Activated naive CD8-positive, alpha-beta T cell treated with anti-CD3 and anti-CD28 coated beads for 36 hours (primary cell): Measurements from ENCODE around the gene PCCA. TPM values are rescaled to one million over a fixed set of nuclear protein-coding genes. Genes with fewer than 3 reads are reported as not detected.

Experiments used
- DNase-seq: peaks from one replicate; pipeline ENCODE4 v3.0.0; 2021
- H3K27ac Mint-ChIP-seq: one replicate; pipeline ENCODE4 v1.8.0; 2022; ENCODE audit warnings: mild to moderate bottlenecking, moderate library complexity, mixed read lengths
- H3K27me3 Mint-ChIP-seq: one replicate; pipeline ENCODE4 v1.8.0; 2022; ENCODE audit warnings: mild to moderate bottlenecking, mixed read lengths
- H3K36me3 Mint-ChIP-seq: one replicate; pipeline ENCODE4 v1.8.0; 2021; ENCODE audit warnings: mild to moderate bottlenecking, mixed read lengths
- H3K4me1 Mint-ChIP-seq: one replicate; pipeline ENCODE4 v1.8.0; 2021; ENCODE audit warnings: mixed read lengths
- H3K4me3 Mint-ChIP-seq: one replicate; pipeline ENCODE4 v1.8.0; 2022; ENCODE audit warnings: mild to moderate bottlenecking, moderate library complexity, mixed read lengths
- H3K9me3 Mint-ChIP-seq: one replicate; pipeline ENCODE4 v1.8.0; 2022; ENCODE audit warnings: mixed read lengths
- total RNA-seq, 2 experiments: library from RNA; stranded (reverse); gene quantifications; one replicate each; pipeline ENCODE4 v1.2.3, GENCODE V29; 2021

Gene PCCA
- total RNA-seq, 2 experiments from 2014 or later = 6.9 to 8.3 TPM

DNA sequence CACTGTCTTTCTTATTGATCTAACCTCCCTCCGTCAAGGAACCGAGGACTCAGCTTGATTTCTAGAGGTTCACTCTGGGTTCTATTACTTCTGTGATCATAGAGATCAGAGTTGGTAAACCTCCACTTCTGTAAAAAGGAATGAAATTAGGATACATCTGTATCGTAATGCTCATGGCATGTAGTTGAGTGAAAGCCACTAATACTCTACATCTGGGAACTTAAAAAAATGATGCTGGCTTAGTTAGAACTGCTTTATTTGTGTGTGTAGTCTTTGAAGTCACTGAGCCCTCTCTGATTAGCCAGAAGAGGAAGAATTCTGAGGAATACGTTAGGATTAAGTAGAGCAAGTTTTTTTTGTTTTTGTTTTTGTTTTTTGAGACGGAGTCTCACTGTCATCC lies 358.9 kb downstream of the PCCA start:
- no peaks in the 10 kb centered on the region for H3K9me3 Mint-ChIP-seq
- no peak overlapping the region for H3K27ac Mint-ChIP-seq
- H3K27me3 Mint-ChIP-seq = no peaks in the 10 kb centered on the region

DNA sequence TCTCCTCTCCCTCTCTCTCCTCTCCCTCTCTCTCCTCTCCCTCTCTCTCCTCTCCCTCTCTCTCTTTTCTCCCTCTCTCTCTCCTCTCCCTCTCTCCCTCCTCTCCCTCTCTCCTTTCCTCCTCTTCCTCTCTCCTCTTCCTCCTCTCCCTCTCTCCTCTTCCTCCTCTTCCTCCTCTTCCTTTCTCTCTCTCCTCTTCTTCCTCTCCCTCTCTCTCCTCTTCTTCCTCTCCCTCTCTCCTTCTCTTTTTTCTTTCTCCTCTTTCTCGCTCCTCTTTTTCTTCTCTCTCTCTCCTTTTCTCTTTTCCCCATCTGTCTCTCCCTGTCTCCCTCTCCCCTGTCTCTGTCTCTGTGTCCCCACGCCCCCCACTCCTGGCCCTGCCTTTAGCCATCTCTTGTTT lies 363.0 kb downstream of the PCCA start:
- Mint-ChIP-seq H3K27ac (no peak overlapping the region), H3K4me3 (no peak overlapping the region), H3K4me1 (peaks cover 4% of the 10 kb centered on the region), H3K36me3 (peaks cover 6% of the 10 kb centered on the region), H3K9me3 (no peaks in the 10 kb centered on the region), H3K27me3 (no peaks in the 10 kb centered on the region)
- no peak for DNase-seq

More for the DNA sequence above, 358.9 kb downstream of the PCCA start:
- DNase-seq = no peak
- H3K4me1 Mint-ChIP-seq = no peaks in the 10 kb centered on the region
- no peak overlapping the region for H3K4me3 Mint-ChIP-seq
- peaks cover 10% of the 10 kb centered on the region for H3K36me3 Mint-ChIP-seq

DNA sequence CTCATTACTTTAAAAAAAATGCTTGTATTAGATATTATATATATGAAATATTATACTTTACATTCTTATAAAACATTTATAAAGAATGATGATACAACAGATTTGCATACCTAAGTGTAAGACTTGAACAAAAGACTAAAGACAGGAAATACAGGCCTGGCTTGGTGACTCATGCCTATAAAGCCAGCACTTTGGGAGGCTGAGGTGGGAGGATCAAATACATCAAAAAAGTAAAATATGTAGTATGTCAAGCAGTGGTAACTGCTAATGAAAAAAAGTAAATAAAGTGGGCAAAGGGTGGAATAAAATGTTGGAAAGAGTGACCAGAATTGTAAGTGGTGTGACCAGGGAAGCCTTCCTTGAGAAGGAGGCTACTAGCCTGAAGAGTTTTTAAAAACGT lies 366.0 kb downstream of the PCCA start:
- no peak for DNase-seq
- peaks cover 10% of the 10 kb centered on the region for H3K36me3 Mint-ChIP-seq
- H3K27me3 Mint-ChIP-seq = no peaks in the 10 kb centered on the region
- H3K4me3 Mint-ChIP-seq = no peak overlapping the region
- no peaks in the 10 kb centered on the region for H3K9me3 Mint-ChIP-seq
- peaks cover 4% of the 10 kb centered on the region for H3K4me1 Mint-ChIP-seq
- no peak overlapping the region for H3K27ac Mint-ChIP-seq

DNA sequence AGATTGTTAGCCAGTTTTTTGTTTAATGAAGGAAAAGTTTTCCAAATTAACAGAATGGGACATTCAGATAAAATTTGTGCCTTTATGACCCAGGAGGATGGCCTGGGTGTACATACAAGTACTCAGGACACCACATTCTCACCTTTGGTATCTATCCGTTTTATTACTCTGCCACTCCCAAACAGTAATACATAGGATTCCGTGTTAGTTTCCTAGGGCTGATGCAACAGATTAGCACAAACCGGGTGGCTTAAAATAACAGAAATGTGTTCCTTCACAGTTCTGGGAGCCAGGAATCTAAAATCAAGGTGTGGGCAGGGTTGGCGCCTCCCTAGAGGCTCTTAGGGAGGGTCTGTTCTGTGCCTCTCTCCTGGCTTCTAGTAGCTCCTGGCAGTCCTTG lies 369.8 kb downstream of the PCCA start:
- no peak overlapping the region for H3K4me3 Mint-ChIP-seq
- H3K36me3 Mint-ChIP-seq = peaks cover 12% of the 10 kb centered on the region
- no peaks in the 10 kb centered on the region for H3K27me3 Mint-ChIP-seq
- no peak overlapping the region for H3K27ac Mint-ChIP-seq
- H3K9me3 Mint-ChIP-seq = no peaks in the 10 kb centered on the region
- H3K4me1 Mint-ChIP-seq = peaks cover 4% of the 10 kb centered on the region
- no peak for DNase-seq

DNA sequence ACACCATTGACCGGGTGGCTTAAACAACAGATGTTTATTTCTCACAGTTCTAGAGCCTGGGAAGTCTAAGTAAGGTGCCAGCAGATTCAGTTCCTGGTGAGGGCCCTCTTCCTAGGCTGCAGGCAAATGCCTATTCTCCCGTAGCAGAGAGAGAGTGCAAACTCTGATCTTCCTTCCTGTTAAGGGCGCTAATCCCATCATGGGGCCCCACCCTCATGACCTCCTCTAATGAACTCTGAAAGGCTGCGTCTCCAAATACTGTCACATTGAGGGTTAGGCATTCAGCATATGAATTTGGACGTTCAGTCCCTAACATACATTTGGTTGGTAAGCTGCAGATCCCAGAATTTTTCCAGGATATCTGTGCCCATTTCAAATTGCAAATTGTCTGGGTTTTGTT lies 370.9 kb downstream of the PCCA start:
- H3K4me1 Mint-ChIP-seq = peaks cover 4% of the 10 kb centered on the region
- DNase-seq = no peak
- no peaks in the 10 kb centered on the region for H3K27me3 Mint-ChIP-seq
- peaks cover 12% of the 10 kb centered on the region for H3K36me3 Mint-ChIP-seq
- no peaks in the 10 kb centered on the region for H3K9me3 Mint-ChIP-seq
- no peak overlapping the region for H3K27ac Mint-ChIP-seq
- H3K4me3 Mint-ChIP-seq = no peak overlapping the region

DNA sequence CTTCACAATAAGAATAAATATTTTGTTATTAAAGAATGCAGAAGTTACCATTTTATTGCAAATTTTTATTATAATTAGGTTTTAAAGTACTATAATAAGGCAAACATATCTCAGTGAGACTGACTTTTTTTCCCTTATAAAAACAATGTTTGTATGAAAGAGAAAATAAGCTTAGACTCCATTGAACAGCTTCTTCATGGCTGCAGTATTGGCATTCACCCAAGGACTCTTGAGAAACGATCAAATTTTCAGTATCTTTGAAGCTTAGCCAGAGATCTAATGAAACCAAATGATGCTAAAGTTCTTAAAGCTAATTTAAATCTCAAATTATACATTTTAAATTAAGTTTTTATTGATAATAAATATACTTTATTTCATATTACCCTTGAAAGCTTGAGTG lies 371.4 kb downstream of the PCCA start:
- Mint-ChIP-seq H3K4me1 (no peaks in the 10 kb centered on the region), H3K9me3 (no peaks in the 10 kb centered on the region), H3K27ac (no peak overlapping the region), H3K36me3 (peaks cover 12% of the 10 kb centered on the region), H3K27me3 (no peaks in the 10 kb centered on the region), H3K4me3 (no peak overlapping the region)
- no peak for DNase-seq

DNA sequence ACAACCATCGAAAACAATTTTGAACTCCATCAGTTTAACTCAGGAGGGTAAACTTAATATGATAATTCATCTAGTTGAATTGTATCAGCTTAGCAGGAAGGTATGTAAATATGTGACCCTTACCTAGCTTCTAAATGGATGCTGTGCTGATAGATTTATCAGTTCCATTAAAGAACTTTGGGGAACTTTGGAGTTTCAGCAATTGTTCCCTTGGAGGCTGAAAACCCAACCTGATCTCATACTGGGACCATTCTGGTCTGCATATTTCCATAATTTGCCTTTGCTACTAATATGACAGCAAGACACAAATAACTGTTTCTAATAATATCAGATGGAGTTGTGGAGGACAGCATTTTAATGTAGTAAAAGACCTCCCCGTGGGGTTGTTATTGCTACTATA lies 371.9 kb downstream of the PCCA start:
- no peak for DNase-seq
- Mint-ChIP-seq H3K27me3 (no peaks in the 10 kb centered on the region), H3K36me3 (peaks cover 12% of the 10 kb centered on the region), H3K27ac (no peak overlapping the region), H3K9me3 (no peaks in the 10 kb centered on the region), H3K4me1 (no peaks in the 10 kb centered on the region), H3K4me3 (no peak overlapping the region)

DNA sequence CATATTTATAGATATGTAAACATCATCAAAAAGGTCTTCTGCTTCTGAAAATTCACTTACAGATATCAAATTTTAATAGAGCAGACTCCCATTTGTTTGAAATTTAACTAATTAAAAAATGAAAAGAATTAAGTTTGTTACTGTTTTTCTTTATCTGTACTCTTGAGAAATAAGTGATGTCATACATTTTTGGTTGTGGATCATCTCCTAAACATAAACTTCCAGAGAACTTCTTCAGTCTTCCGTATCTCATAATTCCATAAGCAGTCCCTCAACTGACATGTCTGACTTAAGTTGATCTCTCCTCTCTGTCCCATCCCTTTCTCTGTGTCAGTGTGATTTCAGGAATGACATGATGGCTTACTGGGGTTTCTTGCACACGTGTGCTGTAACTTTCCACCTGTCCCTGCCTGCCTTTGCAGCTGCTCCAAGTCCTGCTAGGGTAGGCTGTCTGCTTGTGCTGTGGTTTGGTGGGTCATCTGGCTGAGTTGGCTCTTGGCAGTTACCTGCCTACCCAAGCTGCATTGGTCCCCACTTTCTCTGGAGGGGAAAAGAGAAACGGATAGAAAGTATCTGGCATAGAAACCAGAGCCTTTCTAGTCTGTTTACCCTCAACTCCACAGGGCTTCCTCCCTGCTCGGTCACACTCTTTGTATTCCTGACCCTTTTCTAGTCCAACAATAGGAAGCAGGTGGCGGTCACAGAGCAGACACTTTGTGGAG lies 372.6 kb downstream of the PCCA start:
- H3K9me3 Mint-ChIP-seq = no peaks in the 10 kb centered on the region
- H3K36me3 Mint-ChIP-seq = peaks cover 12% of the 10 kb centered on the region
- no peak overlapping the region for H3K27ac Mint-ChIP-seq
- H3K27me3 Mint-ChIP-seq = no peaks in the 10 kb centered on the region
- no peak overlapping the region for H3K4me3 Mint-ChIP-seq
- no peak for DNase-seq
- H3K4me1 Mint-ChIP-seq = no peaks in the 10 kb centered on the region

DNA sequence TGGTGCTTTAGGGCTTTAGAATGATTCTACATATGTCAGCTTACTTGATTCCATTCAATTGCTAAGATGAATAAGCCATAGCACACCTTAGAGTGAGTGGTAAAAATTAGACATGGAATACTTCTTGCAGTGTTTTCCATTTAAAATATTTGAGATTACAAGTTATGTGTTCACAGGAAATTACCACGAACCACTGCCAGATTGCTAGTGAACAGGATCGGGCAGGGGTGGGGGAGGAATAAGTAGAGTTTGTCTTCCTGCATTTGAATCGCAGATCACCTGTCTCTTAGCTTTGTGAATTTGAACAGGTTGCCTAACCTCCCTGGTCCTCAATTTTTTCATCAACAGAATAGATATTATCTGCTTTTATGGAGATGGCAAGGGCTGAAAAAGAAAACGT lies 375.1 kb downstream of the PCCA start:
- DNase-seq = no peak
- no peaks in the 10 kb centered on the region for H3K9me3 Mint-ChIP-seq

DNA sequence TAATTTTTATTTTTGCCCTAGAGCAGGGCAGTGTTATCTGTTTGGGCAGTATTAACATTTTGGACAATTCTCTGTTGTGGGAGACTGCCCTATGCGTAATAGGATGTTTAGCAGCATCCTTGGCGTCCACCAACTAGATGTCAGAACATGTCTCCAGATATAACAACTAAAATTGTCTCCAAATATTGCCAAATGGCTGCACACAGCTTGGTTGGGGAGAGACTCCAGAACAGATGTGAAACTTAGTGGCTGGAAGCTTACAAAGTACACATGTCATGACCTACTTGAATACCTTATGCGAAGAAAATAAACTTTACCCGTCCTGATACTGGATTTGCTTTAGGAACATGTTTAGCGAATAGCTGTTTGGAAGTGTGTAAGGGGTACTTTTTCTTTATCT lies 376.7 kb downstream of the PCCA start:
- H3K36me3 Mint-ChIP-seq = peaks cover 7% of the 10 kb centered on the region
- no peak for DNase-seq
- no peaks in the 10 kb centered on the region for H3K9me3 Mint-ChIP-seq
- H3K27me3 Mint-ChIP-seq = no peaks in the 10 kb centered on the region
- no peaks in the 10 kb centered on the region for H3K4me1 Mint-ChIP-seq
- no peak overlapping the region for H3K4me3 Mint-ChIP-seq
- H3K27ac Mint-ChIP-seq = no peak overlapping the region

More for the DNA sequence above, 375.1 kb downstream of the PCCA start:
- peaks cover 13% of the 10 kb centered on the region for H3K36me3 Mint-ChIP-seq
- no peaks in the 10 kb centered on the region for H3K4me1 Mint-ChIP-seq
- no peak overlapping the region for H3K4me3 Mint-ChIP-seq
- no peaks in the 10 kb centered on the region for H3K27me3 Mint-ChIP-seq
- no peak overlapping the region for H3K27ac Mint-ChIP-seq

DNA sequence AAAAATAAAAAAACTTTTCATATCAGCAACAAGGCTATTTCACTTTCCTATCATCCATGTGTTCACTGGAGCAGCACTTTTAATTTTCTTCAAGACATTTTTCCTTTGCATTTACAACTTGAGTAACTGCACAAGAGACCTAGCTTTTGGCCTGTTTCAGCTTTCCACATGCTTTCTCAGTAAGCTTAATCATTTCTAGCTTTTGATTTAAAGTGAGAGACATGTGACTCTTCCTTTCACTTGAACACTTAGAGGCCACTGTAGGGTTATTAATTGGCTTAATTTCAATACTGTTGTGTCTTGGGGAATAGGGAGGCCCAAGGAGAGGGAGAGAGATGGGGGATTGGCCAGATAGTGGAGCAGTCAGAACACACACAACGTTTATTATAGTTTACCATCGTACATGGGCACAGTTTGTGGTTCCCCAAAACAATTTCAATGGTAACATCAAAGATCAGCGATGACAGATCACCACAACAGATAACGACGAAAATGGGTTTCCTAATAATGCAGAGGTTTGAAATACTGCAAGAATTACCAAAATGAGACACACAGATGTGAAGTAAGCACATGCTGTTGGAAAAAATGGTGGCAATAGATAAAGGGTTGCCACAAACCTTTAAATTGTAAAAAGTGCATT lies 382.1 kb downstream of the PCCA start:
- Mint-ChIP-seq H3K27me3 (no peaks in the 10 kb centered on the region), H3K4me3 (no peak overlapping the region)

DNA sequence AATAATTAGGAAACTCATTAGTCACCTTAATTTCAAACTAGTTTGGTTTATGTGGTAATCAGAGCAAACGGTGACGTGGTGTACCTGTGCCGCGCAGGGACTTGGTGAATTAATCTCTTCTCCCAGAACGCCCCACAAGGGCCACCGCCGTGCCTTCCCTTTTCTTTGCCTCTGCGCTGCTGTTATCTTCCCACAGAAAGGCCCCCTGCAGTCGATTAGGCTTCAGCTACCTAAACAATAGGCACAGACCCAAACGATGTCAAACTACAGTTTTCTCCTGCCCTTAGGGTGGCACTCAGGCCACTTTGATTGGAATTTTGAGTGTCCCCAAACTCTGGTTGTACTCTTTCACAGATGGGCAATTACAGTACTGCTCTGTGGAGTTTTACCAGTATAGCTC lies 384.2 kb downstream of the PCCA start:
- no peaks in the 10 kb centered on the region for H3K36me3 Mint-ChIP-seq
- no peaks in the 10 kb centered on the region for H3K9me3 Mint-ChIP-seq
- DNase-seq = no peak
- no peaks in the 10 kb centered on the region for H3K27me3 Mint-ChIP-seq
- no peak overlapping the region for H3K4me3 Mint-ChIP-seq
- H3K4me1 Mint-ChIP-seq = peaks cover 6% of the 10 kb centered on the region
- no peak overlapping the region for H3K27ac Mint-ChIP-seq

More for the DNA sequence above, 382.1 kb downstream of the PCCA start:
- H3K27ac Mint-ChIP-seq = no peak overlapping the region
- H3K9me3 Mint-ChIP-seq = no peaks in the 10 kb centered on the region
- peaks cover 7% of the 10 kb centered on the region for H3K36me3 Mint-ChIP-seq
- no peak for DNase-seq
- H3K4me1 Mint-ChIP-seq = peaks cover 6% of the 10 kb centered on the region

DNA sequence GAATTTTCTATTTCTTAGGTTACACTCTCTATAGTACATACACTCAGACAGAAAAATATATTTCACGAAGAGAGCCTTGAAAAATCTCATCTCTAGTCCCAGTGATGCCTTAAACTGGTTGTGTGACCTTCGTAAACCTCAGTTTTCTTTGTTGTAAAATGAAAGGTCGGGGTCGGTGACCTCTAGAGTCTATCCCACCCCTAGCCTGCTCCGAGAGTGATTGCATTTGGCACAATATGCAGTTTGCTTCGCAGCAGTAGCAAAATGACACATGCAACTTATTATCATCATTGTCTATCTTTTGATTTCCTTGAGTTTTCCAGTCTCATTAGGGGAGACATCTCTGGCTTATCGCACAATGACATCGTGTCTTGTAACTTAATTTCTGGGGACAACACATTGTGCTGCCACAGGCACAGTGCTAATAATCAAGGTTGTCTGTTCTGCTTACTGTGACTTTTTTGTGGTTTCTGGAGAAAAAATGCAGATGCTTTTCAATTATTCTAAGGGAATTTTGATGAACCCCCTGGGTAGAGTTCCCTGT lies 384.7 kb downstream of the PCCA start:
- Mint-ChIP-seq H3K27ac (no peak overlapping the region), H3K4me3 (no peak overlapping the region), H3K9me3 (no peaks in the 10 kb centered on the region), H3K4me1 (peaks cover 6% of the 10 kb centered on the region), H3K27me3 (no peaks in the 10 kb centered on the region), H3K36me3 (no peaks in the 10 kb centered on the region)
- DNase-seq = no peak

DNA sequence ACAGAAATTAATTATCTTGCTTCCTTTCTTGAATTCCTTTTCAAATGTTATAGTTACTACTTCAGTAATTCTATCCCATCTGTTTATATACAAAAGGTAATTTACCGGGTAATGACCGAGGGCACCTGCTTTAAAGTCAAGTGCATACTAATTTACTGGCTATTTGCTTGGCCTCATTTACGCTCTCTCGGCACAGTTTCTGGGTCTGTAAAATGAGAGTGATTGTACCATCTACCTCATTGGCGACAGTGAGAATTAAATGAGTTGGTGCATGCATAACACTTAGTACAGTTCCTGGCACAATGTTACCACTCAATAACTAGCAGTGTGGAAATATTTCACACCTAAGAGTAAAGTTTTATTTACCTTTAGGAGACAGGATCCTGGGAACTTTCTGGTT lies 388.1 kb downstream of the PCCA start:
- H3K4me3 Mint-ChIP-seq = no peak overlapping the region
- H3K4me1 Mint-ChIP-seq = no peaks in the 10 kb centered on the region
- H3K9me3 Mint-ChIP-seq = no peaks in the 10 kb centered on the region
- DNase-seq = no peak
- H3K36me3 Mint-ChIP-seq = peaks cover under 1% of the 10 kb centered on the region
- H3K27ac Mint-ChIP-seq = no peak overlapping the region
- no peaks in the 10 kb centered on the region for H3K27me3 Mint-ChIP-seq

DNA sequence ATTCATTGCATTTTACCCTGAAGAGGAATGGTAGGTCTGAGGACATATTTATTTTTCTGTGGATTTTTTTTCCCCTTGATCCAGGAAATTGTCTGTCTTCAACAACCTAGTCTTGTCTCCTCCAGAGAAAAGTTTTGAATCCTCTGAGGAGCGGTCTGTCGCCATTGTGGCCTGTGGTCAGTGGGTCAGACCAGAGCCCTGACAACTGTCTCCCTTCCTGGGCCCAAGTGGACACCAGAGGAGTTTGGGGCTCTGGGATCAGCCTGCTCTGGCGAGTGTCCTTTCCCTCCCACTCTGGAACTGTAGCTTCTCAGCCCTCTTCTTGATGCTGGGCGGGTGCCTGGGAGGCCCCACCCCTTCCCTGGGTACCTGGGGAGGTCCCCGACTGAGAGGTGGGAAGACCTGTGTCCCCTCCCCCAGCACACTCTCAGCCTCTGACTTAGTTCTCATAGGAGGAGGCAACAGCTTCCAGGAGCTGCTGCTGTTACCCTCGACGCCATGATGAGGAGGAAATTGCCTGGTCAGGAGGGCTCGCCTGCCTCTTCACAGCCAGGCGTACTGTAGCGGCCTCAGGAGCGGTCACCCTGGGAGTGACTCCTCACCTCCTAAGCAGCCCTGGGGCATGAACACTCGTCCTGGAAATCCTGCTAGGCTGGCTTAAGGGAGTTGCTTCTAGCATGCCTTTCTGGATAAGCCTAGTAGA lies 389.4 kb downstream of the PCCA start:
- no peaks in the 10 kb centered on the region for H3K4me1 Mint-ChIP-seq
- no peak for DNase-seq
- no peaks in the 10 kb centered on the region for H3K9me3 Mint-ChIP-seq
- H3K27ac Mint-ChIP-seq = no peak overlapping the region
- no peak overlapping the region for H3K4me3 Mint-ChIP-seq
- H3K27me3 Mint-ChIP-seq = no peaks in the 10 kb centered on the region
- peaks cover 2% of the 10 kb centered on the region for H3K36me3 Mint-ChIP-seq
